ENCODE measurements around the gene PKNOX1.
"Not testable (repeated sequence)": the region's sequence is repeated elsewhere in the genome, so short reads cannot be mapped to it uniquely, and the experiment has no call there.

PKNOX1 gene

GRCh38 chr21:42956824-42957630, 17.3 kb upstream of the PKNOX1 start:
- FAIRE-seq: no peak

DNA sequence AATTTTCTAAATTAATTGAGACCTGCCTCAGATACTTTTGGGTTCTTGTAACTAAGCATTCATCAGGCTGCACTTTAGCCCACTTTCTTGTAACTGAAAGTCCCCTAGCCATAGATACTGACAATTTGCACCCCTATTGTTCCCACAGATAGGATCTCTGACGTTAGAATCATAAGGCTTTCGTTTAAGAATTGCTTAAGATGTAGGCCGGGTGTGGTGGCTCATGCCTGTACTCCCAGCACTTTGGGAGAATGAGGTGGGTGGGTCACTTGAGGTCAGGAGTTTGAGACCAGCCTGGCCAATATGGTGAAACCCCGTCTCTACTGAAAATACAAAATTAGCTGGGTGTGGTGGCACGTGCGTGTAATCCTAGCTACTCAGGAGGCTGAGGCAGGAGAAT, 16.2 kb upstream of the PKNOX1 start:
- FAIRE-seq: not testable (repeated sequence)

DNA sequence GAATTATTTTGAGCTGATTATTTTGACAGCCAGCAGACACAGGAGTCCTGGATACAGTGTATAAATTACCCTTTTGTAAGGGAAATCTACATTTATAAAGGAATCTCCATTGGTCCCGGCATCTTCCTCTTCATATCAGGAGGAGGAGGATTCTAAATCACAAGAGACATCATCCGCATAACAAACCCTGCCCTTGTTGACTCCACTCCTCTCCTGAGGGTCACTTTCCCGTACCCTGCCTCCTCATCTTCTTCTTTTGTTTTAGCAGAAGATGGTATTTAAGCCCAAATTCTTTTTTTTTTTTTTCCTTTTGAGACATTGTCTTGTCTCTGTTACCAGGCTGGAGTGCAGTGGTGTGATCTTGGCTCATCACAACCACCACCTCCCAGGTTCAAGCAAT, 14.6 kb upstream of the PKNOX1 start:
- FAIRE-seq: no peak

DNA sequence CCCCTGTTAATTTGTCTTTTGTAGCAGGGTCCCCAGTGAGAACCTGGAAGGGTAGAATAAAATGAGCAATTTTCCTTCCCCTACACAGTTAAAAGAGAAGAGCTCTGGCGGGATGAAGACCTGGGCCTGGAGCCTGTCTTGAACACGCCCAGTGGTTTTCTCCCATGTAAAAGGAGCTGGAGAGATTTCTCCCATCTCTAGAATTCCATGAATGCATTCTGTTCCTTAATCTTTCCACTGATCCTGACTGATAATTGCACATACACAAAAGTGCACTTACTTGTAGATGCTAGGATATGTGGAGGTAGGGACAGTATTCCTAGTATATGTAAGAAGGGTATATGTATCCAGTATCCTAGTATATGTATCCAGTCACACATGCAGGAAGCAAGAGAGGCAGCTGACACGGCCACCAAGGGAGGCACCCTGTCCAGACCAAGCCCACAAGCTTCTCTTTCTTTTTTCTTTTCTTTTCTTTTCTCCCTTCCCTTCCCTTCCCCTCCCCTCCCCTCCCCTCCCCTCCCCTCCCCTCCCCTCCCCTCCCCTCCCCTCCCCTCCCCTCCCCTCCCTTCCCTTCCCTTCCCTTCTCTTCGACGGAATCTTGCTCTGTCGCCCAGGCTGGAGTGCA, 11.9 kb upstream of the PKNOX1 start:
- no peak for FAIRE-seq

DNA sequence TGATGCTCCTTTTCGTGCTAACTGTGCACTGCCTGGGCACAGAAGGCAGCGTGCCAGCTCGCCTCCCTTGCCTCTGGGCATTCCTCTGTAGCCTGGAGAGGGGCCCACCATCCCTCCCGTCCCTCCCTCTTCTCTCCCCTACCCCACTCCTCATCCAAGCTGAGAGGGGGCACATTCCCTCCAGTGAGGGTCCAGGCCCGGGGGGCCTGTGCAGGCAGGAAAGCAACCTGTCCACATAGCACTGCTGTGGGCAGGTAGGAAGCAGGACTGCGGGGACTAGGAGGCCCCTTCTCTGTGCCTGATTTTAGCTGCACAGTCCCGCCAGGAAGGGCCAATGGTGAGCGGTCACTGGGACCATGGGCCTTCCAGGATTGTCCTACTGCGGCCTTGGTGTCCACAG, 10.3 kb upstream of the PKNOX1 start:
- FAIRE-seq: no peak

GRCh38 chr21:42964546-42965210, 9.7 kb upstream of the PKNOX1 start:
- FAIRE-seq: no peak

GRCh38 chr21:42965211-42965560, 9.2 kb upstream of the PKNOX1 start:
- FAIRE-seq: no peak

- FAIRE-seq: not testable (repeated sequence)
These were observed 6.7 kb upstream of the PKNOX1 start for GRCh38 chr21:42967616-42968015.

GRCh38 chr21:42969193-42969600, 5.2 kb upstream of the PKNOX1 start:
- no peak for FAIRE-seq

- FAIRE-seq: no peak
These were observed 3.3 kb upstream of the PKNOX1 start for GRCh38 chr21:42970946-42971653.

DNA sequence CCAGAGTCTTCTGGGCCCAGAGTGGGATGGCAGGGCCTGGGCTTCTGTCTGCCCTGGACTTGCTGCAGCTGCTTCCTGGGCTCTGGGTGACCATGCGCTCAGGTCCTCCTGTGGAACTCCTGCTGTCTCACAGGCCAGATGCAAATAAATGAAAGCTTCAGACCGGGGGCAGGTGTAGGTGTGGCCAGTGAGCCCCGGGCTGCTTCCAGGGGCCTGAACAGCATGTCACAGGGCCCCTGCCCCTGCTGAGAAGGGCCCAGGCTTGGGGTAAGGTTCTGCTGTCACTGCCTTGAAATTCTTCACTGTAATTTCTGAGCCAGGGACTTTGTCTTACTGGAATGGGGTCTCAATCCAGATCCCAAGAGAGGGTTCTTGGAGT, 2.5 kb upstream of the PKNOX1 start:
- no peak for FAIRE-seq

DNA sequence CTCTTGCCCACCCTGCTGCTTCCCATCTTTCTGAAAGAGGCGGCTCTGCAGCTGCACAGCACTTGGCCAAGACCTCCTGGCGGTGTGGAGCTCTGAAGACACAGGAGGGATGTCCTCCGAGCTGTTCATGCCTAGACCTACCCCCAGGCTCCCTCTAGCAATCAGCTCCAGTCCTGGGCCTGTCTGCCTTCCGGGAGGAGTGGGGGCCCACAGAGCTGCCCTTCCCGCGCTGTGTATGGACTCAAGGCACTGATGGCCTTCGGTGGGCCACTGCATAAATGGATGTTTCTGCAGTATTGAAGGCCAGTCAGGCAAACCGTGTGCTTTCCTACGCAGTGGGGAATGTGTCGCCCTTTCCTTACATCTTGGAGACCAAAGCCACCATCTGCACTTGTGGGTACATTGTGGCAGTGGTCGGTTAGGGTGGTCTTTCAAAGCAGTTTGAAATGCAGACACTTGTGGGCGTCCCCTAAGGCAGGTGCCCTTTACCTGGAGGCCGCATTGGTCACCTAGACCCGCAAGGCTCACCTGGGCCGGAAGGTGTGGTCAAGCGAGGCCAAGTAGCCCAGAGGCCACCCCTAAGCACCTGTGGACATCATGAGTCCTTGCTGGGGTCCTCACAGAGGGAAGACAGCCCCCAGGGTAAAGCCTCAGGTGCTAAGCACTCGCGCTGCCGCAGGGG, 912 bp upstream of the PKNOX1 start:
- FAIRE-seq: no peak

GRCh38 chr21:42974832-42975820, 764 bp downstream of the PKNOX1 start:
- FAIRE-seq: no peak

GRCh38 chr21:42975886-42976608, 1.7 kb downstream of the PKNOX1 start:
- no peak for FAIRE-seq

GRCh38 chr21:42980312-42981213, 6.2 kb downstream of the PKNOX1 start:
- FAIRE-seq: no peak

GRCh38 chr21:42981214-42981523, 6.8 kb downstream of the PKNOX1 start:
- FAIRE-seq: no peak

DNA sequence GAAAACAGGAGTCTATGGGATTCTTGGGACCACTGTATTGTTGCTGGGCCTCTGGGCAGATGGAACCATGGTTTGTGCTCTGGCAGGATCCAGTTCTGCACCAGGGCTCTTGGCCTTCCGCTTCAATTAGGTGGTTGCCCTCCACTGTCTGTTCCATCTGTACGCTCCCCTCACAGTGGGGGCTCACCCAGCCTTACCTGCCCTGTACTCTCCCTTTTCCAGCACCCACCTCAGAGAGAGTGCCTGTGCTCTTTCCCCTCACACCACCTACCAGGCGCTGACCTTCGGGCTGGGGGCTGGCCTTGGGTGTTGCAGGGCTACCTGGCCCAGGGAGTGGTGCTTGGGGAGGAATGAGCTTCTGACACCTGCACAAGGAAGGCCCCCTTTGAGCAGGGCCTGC, 7.5 kb downstream of the PKNOX1 start:
- no peak for FAIRE-seq

GRCh38 chr21:42983103-42983502, 8.7 kb downstream of the PKNOX1 start:
- FAIRE-seq: no peak

GRCh38 chr21:42983869-42984268, 9.5 kb downstream of the PKNOX1 start:
- no peak for FAIRE-seq

Measured in colon (tissue), 2 donors.